Measurements from ENCODE around the gene GRK5.
"Not testable (repeated sequence)": the region's sequence is repeated elsewhere in the genome, so short reads cannot be mapped to it uniquely, and the experiment has no call there.

GRK5 gene

DNA sequence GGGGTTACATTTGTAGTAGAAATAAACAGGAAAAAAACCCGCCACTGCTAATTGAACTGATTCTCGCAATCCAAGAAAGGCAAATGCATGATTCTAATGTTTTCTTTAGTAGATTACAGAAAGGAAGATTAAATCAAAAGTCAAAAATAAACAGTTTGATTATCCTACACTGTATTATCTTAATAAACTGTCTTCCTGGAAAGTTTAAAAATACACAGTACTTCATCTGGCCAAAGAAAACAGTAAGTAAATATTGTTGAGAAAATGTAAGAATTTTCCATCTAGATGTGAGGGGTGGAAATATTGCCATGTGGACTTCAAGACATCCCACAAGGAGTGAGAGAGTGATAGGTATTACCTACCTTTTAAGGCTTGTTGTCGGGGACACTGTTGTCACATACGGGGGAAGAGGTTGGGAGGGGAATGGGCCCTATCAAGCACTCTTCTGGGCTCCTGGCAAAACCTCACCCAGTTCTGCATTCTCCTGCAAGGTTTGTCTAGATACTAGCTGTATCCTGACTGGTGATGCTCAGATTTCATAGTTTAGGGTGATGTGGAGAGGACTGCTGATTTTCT, 17.8 kb downstream of the GRK5 start:
- Histone ChIP-seq H3K36me3 (replicated peaks; ENCODE audit: low read depth, low read length) (no peaks in the 10 kb centered on the region), H3K9ac (ENCODE audit: low read length) (no peak overlapping the region), H4K20me1 (ENCODE audit: insufficient read depth, low read length) (no peaks in the 10 kb centered on the region), H3K27ac (ENCODE audit: low read length) (no peak overlapping the region), H3K79me2 (ENCODE audit: low read length) (no peaks in the 10 kb centered on the region), H3K27me3 (ENCODE audit: low read depth, low read length) (no peaks in the 10 kb centered on the region), H2AFZ (ENCODE audit: low read depth, low read length) (no peak overlapping the region), H3K4me2 (ENCODE audit: low read length) (no peak overlapping the region), H3K4me1 (ENCODE audit: low read length) (no peaks in the 10 kb centered on the region), H3K9me3 (ENCODE audit: insufficient read depth, low read length) (no peaks in the 10 kb centered on the region), H3K4me3 (ENCODE audit: low read length) (no peak overlapping the region)
- TF ChIP-seq, protein P1, sequence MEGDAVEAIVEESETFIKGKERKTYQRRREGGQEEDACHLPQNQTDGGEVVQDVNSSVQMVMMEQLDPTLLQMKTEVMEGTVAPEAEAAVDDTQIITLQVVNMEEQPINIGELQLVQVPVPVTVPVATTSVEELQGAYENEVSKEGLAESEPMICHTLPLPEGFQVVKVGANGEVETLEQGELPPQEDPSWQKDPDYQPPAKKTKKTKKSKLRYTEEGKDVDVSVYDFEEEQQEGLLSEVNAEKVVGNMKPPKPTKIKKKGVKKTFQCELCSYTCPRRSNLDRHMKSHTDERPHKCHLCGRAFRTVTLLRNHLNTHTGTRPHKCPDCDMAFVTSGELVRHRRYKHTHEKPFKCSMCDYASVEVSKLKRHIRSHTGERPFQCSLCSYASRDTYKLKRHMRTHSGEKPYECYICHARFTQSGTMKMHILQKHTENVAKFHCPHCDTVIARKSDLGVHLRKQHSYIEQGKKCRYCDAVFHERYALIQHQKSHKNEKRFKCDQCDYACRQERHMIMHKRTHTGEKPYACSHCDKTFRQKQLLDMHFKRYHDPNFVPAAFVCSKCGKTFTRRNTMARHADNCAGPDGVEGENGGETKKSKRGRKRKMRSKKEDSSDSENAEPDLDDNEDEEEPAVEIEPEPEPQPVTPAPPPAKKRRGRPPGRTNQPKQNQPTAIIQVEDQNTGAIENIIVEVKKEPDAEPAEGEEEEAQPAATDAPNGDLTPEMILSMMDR (IDR thresholded peaks at IDR 0.05; ENCODE audit: low read depth, low read length): no peak
- TF ChIP-seq EZH2phosphoT487 (IDR thresholded peaks at IDR 0.05; ENCODE audit: low read depth): no peak

DNA sequence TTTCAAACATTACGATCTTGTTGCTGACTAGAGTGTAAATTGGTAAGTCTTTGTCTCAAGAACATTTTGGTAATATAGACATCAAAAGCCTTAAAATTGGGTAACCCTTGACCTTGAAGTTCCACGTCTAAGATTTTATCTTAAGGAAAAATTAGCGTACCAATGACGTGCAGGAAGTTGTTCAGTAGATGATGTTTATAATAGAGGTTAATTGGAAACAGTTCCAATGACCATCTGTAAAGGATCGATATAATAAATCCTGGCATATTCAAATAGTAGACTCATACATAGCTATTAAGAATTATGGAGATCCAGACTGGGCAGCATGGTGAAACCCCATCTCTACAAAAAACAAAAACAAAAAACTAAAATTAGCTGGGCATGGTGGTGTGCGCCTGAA, 20.5 kb downstream of the GRK5 start:
- no peak overlapping the region for H3K4me3 ChIP-seq (ENCODE audit: low read length)
- H3K27me3 ChIP-seq (ENCODE audit: low read depth, low read length): no peaks in the 10 kb centered on the region
- H3K36me3 ChIP-seq (replicated peaks; ENCODE audit: low read depth, low read length): no peaks in the 10 kb centered on the region
- no peak for TF ChIP-seq EZH2phosphoT487 (IDR thresholded peaks at IDR 0.05; ENCODE audit: low read depth)
- TF ChIP-seq, protein P1 (IDR thresholded peaks at IDR 0.05; ENCODE audit: low read depth, low read length): no peak
- no peak overlapping the region for H2AFZ ChIP-seq (ENCODE audit: low read depth, low read length)
- H3K9ac ChIP-seq (ENCODE audit: low read length): no peak overlapping the region
- no peak overlapping the region for H3K27ac ChIP-seq (ENCODE audit: low read length)
- no peaks in the 10 kb centered on the region for H3K9me3 ChIP-seq (ENCODE audit: insufficient read depth, low read length)
- no peaks in the 10 kb centered on the region for H3K4me1 ChIP-seq (ENCODE audit: low read length)
- H4K20me1 ChIP-seq (ENCODE audit: insufficient read depth, low read length): no peaks in the 10 kb centered on the region
- no peaks in the 10 kb centered on the region for H3K79me2 ChIP-seq (ENCODE audit: low read length)
- H3K4me2 ChIP-seq (ENCODE audit: low read length): no peak overlapping the region

DNA sequence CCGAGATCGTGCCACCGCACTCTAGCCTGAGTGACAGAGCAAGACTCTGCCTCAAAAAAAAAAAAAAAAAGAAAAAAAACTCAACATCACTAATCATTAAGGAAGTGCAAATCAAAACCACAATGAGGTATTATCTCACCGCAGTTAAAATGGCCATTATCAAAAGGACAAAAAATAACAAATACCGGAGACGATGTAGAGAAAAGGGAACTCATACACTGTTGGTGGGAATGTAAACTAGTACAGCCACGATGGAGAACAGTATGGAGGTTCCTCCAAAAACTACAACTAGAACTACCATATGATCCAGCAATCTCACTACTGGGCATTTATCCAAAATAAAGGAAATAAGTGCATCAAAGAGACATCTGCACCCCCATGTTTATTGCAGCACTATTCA, 24.3 kb downstream of the GRK5 start:
- Histone ChIP-seq H3K4me3 (ENCODE audit: low read length) (no peak overlapping the region), H3K79me2 (ENCODE audit: low read length) (no peaks in the 10 kb centered on the region), H3K36me3 (replicated peaks; ENCODE audit: low read depth, low read length) (no peaks in the 10 kb centered on the region), H3K27me3 (ENCODE audit: low read depth, low read length) (no peaks in the 10 kb centered on the region), H3K27ac (ENCODE audit: low read length) (no peak overlapping the region), H3K9ac (ENCODE audit: low read length) (no peak overlapping the region), H3K4me1 (ENCODE audit: low read length) (no peaks in the 10 kb centered on the region), H4K20me1 (ENCODE audit: insufficient read depth, low read length) (no peaks in the 10 kb centered on the region), H3K9me3 (ENCODE audit: insufficient read depth, low read length) (no peaks in the 10 kb centered on the region), H3K4me2 (ENCODE audit: low read length) (no peak overlapping the region), H2AFZ (ENCODE audit: low read depth, low read length) (no peak overlapping the region)
- TF ChIP-seq, protein P1 (IDR thresholded peaks at IDR 0.05; ENCODE audit: low read depth, low read length): no peak
- no peak for TF ChIP-seq EZH2phosphoT487 (IDR thresholded peaks at IDR 0.05; ENCODE audit: low read depth)

DNA sequence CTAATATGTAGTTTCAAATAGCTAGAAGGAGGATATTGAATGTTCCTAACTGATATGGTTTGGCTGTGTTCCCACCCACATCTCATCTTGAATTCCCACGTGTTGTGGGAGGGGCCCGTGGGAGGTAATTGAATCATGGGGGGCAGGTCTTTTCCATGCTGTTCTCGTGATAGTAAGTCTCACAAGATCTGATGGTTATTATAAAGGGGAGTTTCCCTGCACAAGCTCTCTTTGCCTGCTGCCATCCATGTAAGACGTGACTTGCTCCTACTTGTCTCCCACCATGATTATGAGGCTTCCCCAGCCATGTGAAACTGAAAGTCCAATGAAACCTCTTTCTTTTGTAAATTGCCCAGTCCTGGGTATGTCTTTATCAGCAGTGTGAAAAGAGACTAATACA, 25.1 kb downstream of the GRK5 start:
- H3K4me2 ChIP-seq (ENCODE audit: low read length); H2AFZ ChIP-seq (ENCODE audit: low read depth, low read length); H3K36me3 ChIP-seq (replicated peaks; ENCODE audit: low read depth, low read length); H4K20me1 ChIP-seq (ENCODE audit: insufficient read depth, low read length); H3K79me2 ChIP-seq (ENCODE audit: low read length); H3K9me3 ChIP-seq (ENCODE audit: insufficient read depth, low read length); H3K27me3 ChIP-seq (ENCODE audit: low read depth, low read length); H3K27ac ChIP-seq (ENCODE audit: low read length); H3K4me1 ChIP-seq (ENCODE audit: low read length); H3K4me3 ChIP-seq (ENCODE audit: low read length); H3K9ac ChIP-seq (ENCODE audit: low read length): not testable (repeated sequence)

Measured in OCI-LY3 (cell line).